CD4-positive, alpha-beta T cell (primary cell): Measurements from ENCODE around the gene TEPSIN. TPM values are rescaled to one million over a fixed set of nuclear protein-coding genes. Genes with fewer than 3 reads are reported as not detected.
A peak's percentile ranks its signal among the peaks of the same experiment; 100 is the strongest.

Experiments used
- ATAC-seq: fragments of 200-7000 bp; cut with Tn5 transposase; one replicate; pipeline ENCODE4 v1.10.0; 2022; ENCODE audit warnings: mild to moderate bottlenecking; ENCODE audit not compliant: poor library complexity
- CTCF ChIA-PET: fragments of 350-600 bp; sonication (Branson Sonifier 250); formaldehyde crosslinking; loops from one replicate; lab custom pipeline; 2021; ENCODE audit warnings: antibody characterized with exemption, inconsistent platforms; lab: Charles Lee
- POLR2A ChIA-PET: fragments of 350-600 bp; sonication (Branson Sonifier 250); formaldehyde crosslinking; loops from one replicate; lab custom pipeline; 2021; ENCODE audit warnings: antibody characterized with exemption, inconsistent platforms; lab: Charles Lee
- DNase-seq, 14 experiments: peaks; one replicate each; pipeline ENCODE4 v3.0.0-alpha.2; 2013 to 2020; ENCODE audit warnings: mixed read lengths in 2 of 14
- H3K27ac ChIP-seq, 2 donors: one replicate each; pipeline versions ENCODE4 v1.5.1 to v1.7.0; 2013; ENCODE audit warnings: low read length in 2 of 2, low read depth in 1 of 2, mild to moderate bottlenecking in 1 of 2
- H3K27me3 ChIP-seq, 2 experiments: 1 replicate in 1 of 2; 2 replicates in 1 of 2; pipeline versions ENCODE4 v1.6.1 to v1.7.0; 2013; ENCODE audit warnings: low read length in 2 of 2, control low read depth in 1 of 2, mild to moderate bottlenecking in 1 of 2, moderate library complexity in 1 of 2; ENCODE audit not compliant: insufficient read depth in 2 of 2, control insufficient read depth in 1 of 2
- H3K36me3 ChIP-seq: one replicate; pipeline ENCODE4 v1.6.1; 2013; ENCODE audit warnings: low read length, control low read depth; ENCODE audit not compliant: insufficient read depth
- H3K4me1 ChIP-seq: one replicate; pipeline ENCODE4 v1.6.1; 2013; ENCODE audit warnings: low read length, control low read depth; ENCODE audit not compliant: insufficient read depth
- H3K4me3 ChIP-seq: one replicate; pipeline ENCODE4 v1.5.1; 2013; ENCODE audit warnings: mild to moderate bottlenecking, low read length, moderate library complexity
- H3K9me3 ChIP-seq, 2 experiments: 1 replicate in 1 of 2; 2 replicates in 1 of 2; pipeline versions ENCODE4 v1.6.1 to v1.7.0; 2013; ENCODE audit warnings: low read length in 2 of 2, mild to moderate bottlenecking in 2 of 2, control low read depth in 1 of 2, moderate library complexity in 1 of 2; ENCODE audit not compliant: control insufficient read depth in 1 of 2, insufficient read depth in 1 of 2
- H3K27ac Mint-ChIP-seq: one replicate; pipeline ENCODE4 v1.8.0; 2020; ENCODE audit warnings: mixed read lengths
- H3K27me3 Mint-ChIP-seq: one replicate; pipeline ENCODE4 v1.8.0; 2021; ENCODE audit warnings: mixed read lengths
- H3K36me3 Mint-ChIP-seq: one replicate; pipeline ENCODE4 v1.8.0; 2021; ENCODE audit warnings: low read depth, mixed read lengths
- H3K4me1 Mint-ChIP-seq: one replicate; pipeline ENCODE4 v1.8.0; 2021; ENCODE audit warnings: low read depth, mixed read lengths
- H3K4me3 Mint-ChIP-seq: one replicate; pipeline ENCODE4 v1.8.0; 2020; ENCODE audit warnings: mild to moderate bottlenecking, mixed read lengths
- H3K9me3 Mint-ChIP-seq: one replicate; pipeline ENCODE4 v1.8.0; 2020; ENCODE audit warnings: mixed read lengths
- CTCF ChIP-seq: fragments of 200-600 bp; IDR thresholded peaks from one replicate; pipeline ENCODE4 v1.8.0; 2022; ENCODE audit warnings: antibody characterized with exemption, mild to moderate bottlenecking
- intact Hi-C, 2 experiments: fragments of 100-400 bp; cut with DNase I in 1 of 2; cut with micrococcal nuclease in 1 of 2; formaldehyde crosslinking; loops; one replicate each; pipeline versions ENCODE4 v1.15.1 to v1.9.0; 2023 to 2025; cut with DNase I, micrococcal nuclease
- total RNA-seq, 174 experiments: library from RNA in 2 of 174; stranded (reverse) in 2 of 174; gene quantifications; one replicate each; pipeline ENCODE4 v1.2.3 and lab custom pipeline; 2021 to 2026

TEPSIN gene
- total RNA-seq, 2 experiments from 2014 or later: 68.2 to 74.4 TPM

DNA sequence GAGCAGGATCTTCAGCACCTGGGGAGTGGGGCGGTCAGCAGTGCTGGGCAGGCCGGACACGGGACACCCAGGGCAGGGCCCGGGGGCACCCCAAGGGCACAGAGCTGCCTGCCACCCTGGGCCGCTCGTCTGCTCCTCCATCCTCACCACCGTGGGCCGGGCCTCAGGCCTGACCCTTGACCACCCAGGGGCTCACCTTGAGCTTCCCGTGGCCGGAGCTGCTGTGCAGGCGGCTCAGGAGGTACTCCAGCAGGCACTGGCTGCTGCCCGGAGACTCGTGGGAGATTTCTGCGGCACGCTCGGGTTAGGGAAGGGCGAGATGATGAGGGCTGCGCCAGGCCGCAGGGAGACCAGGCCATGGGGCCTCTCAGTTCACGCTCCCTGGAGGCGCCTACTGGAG is 2.1 kb downstream of the TEPSIN start:
- peaks cover 41% of the 10 kb centered on the region for H3K4me1 Mint-ChIP-seq
- no peak overlapping the region for H3K27ac ChIP-seq
- no peaks in the 10 kb centered on the region for H3K27me3 ChIP-seq
- CTCF ChIA-PET: no interaction called here
- peaks cover 17% of the 10 kb centered on the region for H3K36me3 Mint-ChIP-seq
- ATAC-seq: no peak
- no peak overlapping the region for H3K4me3 Mint-ChIP-seq
- POLR2A ChIA-PET: interaction anchor here (1.2 kb wide), 1 partner anchor 14 kb away, joined by 3 read pairs; no protein-coding TSS in a partner anchor
- peaks cover 53% of the 10 kb centered on the region for H3K4me1 ChIP-seq
- intact Hi-C loops: loop anchor here in 1 of 2 experiments (5.0 kb wide), 3 partner anchors 244 to 316 kb away; partner anchors contain the start of genes CHMP6 and FAAP100
- no peak for DNase-seq
- H3K27me3 Mint-ChIP-seq: no peaks in the 10 kb centered on the region
- H3K36me3 ChIP-seq: peaks cover 30% of the 10 kb centered on the region
- no peak for TF ChIP-seq CTCF
- H3K9me3 Mint-ChIP-seq: no peaks in the 10 kb centered on the region
- H3K4me3 ChIP-seq: no peak overlapping the region
- no peaks in the 10 kb centered on the region for H3K9me3 ChIP-seq
- H3K27ac Mint-ChIP-seq: no peak overlapping the region

- Mint-ChIP-seq H3K4me1 (peaks cover 36% of the 10 kb centered on the region), H3K4me3 (peak overlapping the region; percentile 67), H3K9me3 (no peaks in the 10 kb centered on the region), H3K27me3 (no peaks in the 10 kb centered on the region), H3K36me3 (peaks cover 15% of the 10 kb centered on the region), H3K27ac (no peak overlapping the region)
- H3K27me3 ChIP-seq: no peaks in the 10 kb centered on the region
- peaks cover 34% of the 10 kb centered on the region for H3K36me3 ChIP-seq
- H3K27ac ChIP-seq: no peak overlapping the region
- no peaks in the 10 kb centered on the region for H3K9me3 ChIP-seq
- DNase-seq: no peak
- no peak for TF ChIP-seq CTCF
- ATAC-seq: no peak
- no peak overlapping the region for H3K4me3 ChIP-seq
- intact Hi-C loops: loop anchor here in 1 of 2 experiments (5.0 kb wide), 3 partner anchors 244 to 316 kb away; partner anchors contain the start of genes CHMP6 and FAAP100
- ChIA-PET POLR2A (interaction anchor here (1.2 kb wide), 1 partner anchor 13 kb away, joined by 3 read pairs; no protein-coding TSS in a partner anchor), CTCF (no interaction called here)
- H3K4me1 ChIP-seq: peaks cover 46% of the 10 kb centered on the region
These were observed 2.8 kb downstream of the TEPSIN start for GRCh38 chr17:81235822-81236740.

DNA sequence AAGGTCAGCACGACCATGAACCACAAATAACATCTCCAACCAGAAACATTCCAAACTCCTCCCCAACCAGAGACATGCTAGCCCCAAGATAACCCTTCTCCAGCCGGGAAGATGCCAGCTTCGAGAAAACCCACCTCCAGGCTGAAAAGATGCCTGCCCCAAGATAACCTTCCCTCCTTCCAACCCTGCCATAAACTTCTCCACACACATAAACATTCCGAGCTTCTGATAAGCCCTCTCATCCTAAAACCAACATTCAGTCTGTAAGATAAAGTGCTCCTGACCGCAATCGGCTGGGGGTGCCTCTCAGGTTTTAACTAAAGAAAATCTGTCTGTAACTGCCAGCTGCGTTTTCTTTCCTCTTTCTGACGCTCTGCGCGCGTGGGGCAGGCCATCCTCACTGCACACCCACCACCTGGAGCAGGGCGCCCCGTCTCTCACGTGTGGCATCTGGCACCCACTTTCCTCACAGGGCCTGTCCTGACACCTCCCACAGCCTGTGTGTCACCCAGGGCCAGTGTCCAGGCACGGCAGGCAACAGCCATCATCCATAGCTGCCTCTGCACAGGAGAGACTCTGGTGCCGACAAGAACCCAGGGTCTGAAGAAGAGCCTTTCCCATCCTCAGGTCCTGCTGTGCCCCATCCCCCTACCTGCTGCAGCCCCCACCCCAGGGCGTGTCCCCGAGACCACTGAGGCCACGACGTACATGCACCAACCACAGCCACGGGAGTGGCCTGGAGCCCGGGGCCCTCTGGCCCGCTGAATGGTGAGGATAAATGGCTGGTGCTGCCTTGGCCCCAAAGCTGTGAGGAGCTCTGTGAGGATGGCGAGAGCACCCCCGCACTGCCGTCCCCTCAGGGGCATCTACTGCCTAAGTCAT is 3.7 kb downstream of the TEPSIN start:
- ATAC-seq (no peak), DNase-seq (no peak)
- no peaks in the 10 kb centered on the region for H3K9me3 ChIP-seq
- H3K27me3 ChIP-seq: no peaks in the 10 kb centered on the region
- H3K4me1 Mint-ChIP-seq: peaks cover 33% of the 10 kb centered on the region
- H3K4me3 ChIP-seq: no peak overlapping the region
- peaks cover 24% of the 10 kb centered on the region for H3K36me3 Mint-ChIP-seq
- H3K27ac ChIP-seq: no peak overlapping the region
- peaks cover 40% of the 10 kb centered on the region for H3K36me3 ChIP-seq
- intact Hi-C loops: loop anchor here in 1 of 2 experiments (5.0 kb wide), 3 partner anchors 243 to 317 kb away; partner anchors contain the start of genes CHMP6 and FAAP100
- CTCF ChIA-PET: no interaction called here
- peaks cover 37% of the 10 kb centered on the region for H3K4me1 ChIP-seq
- TF ChIP-seq CTCF: no peak
- H3K27ac Mint-ChIP-seq: no peak overlapping the region
- POLR2A ChIA-PET: interaction anchor here (1.2 kb wide), 1 partner anchor 12 kb away, joined by 3 read pairs; no protein-coding TSS in a partner anchor
- no peaks in the 10 kb centered on the region for H3K9me3 Mint-ChIP-seq
- H3K27me3 Mint-ChIP-seq: no peaks in the 10 kb centered on the region
- H3K4me3 Mint-ChIP-seq: peak overlapping the region; percentile 34
